H7 (cell line): ENCODE measurements around the gene PSPC1. TPM values are rescaled to one million over a fixed set of nuclear protein-coding genes. Genes with fewer than 3 reads are reported as not detected.
"Not testable (repeated sequence)": the region's sequence is repeated elsewhere in the genome, so short reads cannot be mapped to it uniquely, and the experiment has no call there.

ENCODE experiments used
- DNase-seq: peaks from one replicate; pipeline ENCODE4 v3.0.0; 2012
- H3K27me3 ChIP-seq: 2 replicates; pipeline ENCODE4 v1.6.0; 2011; ENCODE audit warnings: mild to moderate bottlenecking, low read length; ENCODE audit not compliant: control insufficient read depth, insufficient read depth
- H3K36me3 ChIP-seq: replicated peaks from 2 replicates; pipeline ENCODE4 v1.5.1; 2011; ENCODE audit warnings: low read length; ENCODE audit not compliant: control insufficient read depth, insufficient read depth
- H3K4me3 ChIP-seq: 2 replicates; pipeline ENCODE4 v1.5.1; 2011; ENCODE audit warnings: low read depth, mild to moderate bottlenecking, control low read depth, low read length, moderate library complexity; ENCODE audit not compliant: insufficient read depth
- total RNA-seq: library from RNA; depleted of rRNA; stranded (reverse); fragments of >200 nt; shearing (Covaris generic); gene quantifications from 2 replicates; pipeline ENCODE4 v1.2.3, GENCODE V29; 2014; rRNA removed

The PSPC1 gene, protein sequence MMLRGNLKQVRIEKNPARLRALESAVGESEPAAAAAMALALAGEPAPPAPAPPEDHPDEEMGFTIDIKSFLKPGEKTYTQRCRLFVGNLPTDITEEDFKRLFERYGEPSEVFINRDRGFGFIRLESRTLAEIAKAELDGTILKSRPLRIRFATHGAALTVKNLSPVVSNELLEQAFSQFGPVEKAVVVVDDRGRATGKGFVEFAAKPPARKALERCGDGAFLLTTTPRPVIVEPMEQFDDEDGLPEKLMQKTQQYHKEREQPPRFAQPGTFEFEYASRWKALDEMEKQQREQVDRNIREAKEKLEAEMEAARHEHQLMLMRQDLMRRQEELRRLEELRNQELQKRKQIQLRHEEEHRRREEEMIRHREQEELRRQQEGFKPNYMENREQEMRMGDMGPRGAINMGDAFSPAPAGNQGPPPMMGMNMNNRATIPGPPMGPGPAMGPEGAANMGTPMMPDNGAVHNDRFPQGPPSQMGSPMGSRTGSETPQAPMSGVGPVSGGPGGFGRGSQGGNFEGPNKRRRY
- total RNA-seq = 40.6 and 42.2 TPM in 2 replicates

DNA sequence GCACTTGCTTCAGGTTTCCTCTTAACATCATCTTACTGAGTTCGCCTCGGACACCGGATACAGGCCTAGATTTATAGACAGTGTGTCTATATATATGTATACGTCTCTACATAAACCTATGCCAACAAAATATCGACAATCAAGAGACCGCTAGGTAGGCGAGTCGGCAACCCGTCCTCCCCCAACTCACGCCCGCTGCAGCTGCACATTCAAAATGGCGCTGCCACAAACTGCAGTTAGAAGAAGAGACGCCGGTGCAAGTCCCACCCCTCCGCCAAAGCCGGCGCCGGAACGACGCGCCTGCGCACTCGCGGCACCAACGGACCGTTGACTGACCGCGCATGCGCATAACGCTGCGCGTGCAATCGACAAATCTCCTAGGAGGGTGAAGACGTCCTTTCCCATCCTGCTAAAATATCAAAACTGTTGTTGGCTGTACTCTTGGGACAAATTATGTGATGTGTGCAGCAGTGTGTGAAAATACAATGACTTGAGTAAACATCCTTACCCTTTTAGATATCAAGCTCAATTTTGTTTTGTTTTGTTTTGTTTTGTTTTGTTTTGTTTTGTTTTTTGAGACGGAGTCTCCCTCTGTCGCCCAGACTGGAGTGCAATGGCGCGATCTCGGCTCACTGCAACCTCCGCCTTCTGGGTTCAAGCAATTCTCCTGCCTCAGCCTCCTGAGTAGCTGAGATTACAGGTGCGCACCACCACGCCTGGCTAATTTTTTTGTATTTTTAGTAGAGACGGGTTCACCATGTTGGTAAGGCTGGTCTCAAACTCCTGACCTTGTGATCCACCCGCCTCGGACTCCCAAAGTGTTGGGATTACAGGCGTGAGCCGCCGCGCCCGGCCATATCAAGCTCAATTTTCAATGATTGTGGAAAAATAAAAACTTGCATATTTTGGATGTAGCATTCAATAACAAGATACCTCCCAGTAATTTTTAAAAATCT, at the start of gene PSPC1:
Gene PSPC1 (minus strand): TSS at position 219 of the 956 bp plus-strand sequence. CDS start 188 bp downstream, at position 31.
- H3K27me3 ChIP-seq, H3K36me3 ChIP-seq: not testable (repeated sequence)
- DNase-seq = peak; percentile 96
- peak within 1 kb of the TSS; percentile 100 for H3K4me3 ChIP-seq

DNA sequence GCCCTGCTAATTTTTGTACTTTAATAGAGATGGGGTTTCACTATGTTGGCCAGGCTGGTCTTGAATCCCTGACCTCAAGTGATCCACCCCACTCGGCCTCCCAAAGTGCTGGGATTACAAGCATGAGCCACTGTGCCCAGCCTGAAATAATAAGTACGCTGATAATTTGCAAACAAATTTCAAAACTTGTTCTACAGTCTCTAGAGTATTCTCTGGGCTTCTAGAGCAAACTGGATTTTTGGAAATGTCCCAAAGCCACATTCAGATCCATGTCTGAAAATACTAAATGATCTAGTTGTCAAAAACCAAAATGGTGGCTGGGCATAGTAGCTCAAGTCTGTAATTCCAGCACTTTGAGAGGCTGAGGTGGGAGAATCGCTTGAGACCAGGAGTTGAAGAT, 39.9 kb upstream of the PSPC1 start:
- Histone ChIP-seq H3K27me3 (no peaks in the 10 kb centered on the region), H3K36me3 (peaks cover 2% of the 10 kb centered on the region; the same call in 1 of the 2 replicates)
- DNase-seq = no peak

DNA sequence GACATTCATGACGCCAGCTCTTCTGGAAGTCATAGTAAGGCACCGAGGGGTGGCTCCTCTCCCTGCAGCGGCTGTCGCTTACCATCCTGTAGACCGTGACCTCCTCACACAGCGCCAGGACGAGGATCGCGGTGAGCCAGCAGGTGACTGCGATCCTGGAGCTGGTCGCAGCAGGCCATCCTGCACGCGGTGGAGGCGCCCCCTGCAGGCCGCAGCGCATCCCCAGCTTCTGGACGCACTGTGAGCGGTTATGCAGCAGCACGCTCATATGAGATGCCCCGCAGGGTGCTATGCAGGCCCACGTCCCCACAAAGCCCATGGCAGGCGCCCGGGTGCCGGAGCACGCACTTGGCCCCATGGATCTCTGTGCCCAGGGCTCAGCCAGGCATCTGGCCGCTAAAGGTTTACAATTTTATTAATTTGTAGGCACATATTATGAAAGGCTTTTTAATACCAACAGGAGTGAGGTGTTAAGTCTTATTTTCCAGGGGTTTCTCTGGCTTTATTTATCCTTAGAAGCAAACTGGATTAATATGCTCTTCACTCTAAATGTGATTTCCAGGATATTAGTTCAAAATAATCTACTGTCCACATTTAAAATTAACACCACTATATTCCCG, 35.6 kb upstream of the PSPC1 start:
- no peaks in the 10 kb centered on the region for H3K27me3 ChIP-seq
- no peak overlapping the region for H3K4me3 ChIP-seq
- DNase-seq = peak; percentile 89
- H3K36me3 ChIP-seq = peaks cover 2% of the 10 kb centered on the region; the same call in 1 of the 2 replicates

More for the DNA sequence above, 39.9 kb upstream of the PSPC1 start:
- no peak overlapping the region for H3K4me3 ChIP-seq

DNA sequence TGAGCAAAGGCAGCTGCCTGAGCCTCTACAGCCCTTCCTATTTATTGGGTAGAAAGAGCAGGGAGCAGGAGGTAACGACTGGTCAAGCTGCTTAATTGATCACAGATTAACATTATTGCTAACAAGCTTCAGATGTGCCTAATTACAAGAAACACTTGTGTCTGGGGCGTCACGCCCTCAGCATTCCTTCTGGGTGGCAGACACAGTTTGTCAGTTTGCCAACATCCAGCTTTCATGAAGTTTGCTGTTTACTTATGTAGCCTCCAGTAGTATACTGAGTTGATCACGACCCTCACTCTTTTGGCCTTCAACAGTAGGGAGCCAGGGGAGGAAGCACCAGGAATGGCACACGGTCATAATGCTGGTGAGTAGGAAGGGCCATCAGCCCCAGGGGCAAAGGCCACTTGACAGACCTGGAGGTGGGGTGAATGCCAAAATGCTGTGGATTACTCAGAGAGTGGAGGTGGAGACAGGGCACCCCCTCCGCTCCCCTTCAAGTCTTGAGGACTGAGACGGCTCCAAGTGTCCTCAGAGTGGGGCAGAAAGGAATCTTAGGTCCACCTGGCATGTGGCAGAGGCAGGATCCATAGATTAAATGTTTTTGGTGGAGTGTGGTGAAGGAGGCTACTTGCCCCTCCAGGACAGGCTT, 34.9 kb upstream of the PSPC1 start:
- peak; percentile 8 for DNase-seq
- H3K4me3 ChIP-seq = no peak overlapping the region
- H3K27me3 ChIP-seq = no peaks in the 10 kb centered on the region
- peaks cover 2% of the 10 kb centered on the region; the same call in 1 of the 2 replicates for H3K36me3 ChIP-seq

DNA sequence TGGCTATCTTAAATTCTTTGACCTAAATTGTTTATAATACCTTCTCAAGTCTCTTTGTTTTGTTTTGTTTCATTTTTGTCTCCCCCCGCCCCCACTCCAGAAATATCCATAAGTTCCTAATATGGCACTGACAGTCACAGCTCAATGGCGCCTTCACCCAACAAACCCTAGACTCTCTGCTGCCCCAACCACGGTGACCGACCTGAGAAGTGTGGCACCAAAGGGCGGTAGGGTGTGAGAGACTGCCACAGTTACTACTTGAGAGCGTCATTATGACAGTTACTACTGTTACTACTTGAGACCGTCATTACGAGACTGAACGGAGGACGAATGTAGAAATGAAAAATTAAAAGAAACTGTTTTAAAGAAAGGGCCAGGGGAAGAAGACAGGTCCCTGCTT, 34.4 kb upstream of the PSPC1 start:
- Histone ChIP-seq H3K4me3 (no peak overlapping the region), H3K27me3 (no peaks in the 10 kb centered on the region), H3K36me3 (peaks cover 2% of the 10 kb centered on the region; the same call in 1 of the 2 replicates)
- no peak for DNase-seq

DNA sequence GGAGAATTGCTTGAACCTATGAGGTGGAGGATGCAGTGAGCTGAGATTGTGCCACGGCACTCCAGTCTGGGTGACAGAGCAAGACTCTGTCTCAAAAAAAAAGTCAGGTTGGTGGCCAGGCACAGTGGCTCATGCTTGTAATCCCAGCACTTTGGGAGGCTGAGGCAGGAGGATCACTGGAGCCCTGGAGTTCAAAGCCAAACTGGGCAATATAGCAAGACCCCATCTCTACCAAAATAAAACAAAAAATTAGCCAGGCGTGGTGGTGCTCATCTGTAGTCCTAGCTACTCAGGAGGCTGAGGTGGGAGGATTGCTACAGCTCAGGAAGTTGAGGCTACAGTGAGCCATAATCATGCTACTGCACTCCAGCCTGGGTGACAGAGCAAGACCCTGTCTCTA, 33.1 kb upstream of the PSPC1 start:
- H3K36me3 ChIP-seq, DNase-seq, H3K27me3 ChIP-seq, H3K4me3 ChIP-seq: not testable (repeated sequence)

DNA sequence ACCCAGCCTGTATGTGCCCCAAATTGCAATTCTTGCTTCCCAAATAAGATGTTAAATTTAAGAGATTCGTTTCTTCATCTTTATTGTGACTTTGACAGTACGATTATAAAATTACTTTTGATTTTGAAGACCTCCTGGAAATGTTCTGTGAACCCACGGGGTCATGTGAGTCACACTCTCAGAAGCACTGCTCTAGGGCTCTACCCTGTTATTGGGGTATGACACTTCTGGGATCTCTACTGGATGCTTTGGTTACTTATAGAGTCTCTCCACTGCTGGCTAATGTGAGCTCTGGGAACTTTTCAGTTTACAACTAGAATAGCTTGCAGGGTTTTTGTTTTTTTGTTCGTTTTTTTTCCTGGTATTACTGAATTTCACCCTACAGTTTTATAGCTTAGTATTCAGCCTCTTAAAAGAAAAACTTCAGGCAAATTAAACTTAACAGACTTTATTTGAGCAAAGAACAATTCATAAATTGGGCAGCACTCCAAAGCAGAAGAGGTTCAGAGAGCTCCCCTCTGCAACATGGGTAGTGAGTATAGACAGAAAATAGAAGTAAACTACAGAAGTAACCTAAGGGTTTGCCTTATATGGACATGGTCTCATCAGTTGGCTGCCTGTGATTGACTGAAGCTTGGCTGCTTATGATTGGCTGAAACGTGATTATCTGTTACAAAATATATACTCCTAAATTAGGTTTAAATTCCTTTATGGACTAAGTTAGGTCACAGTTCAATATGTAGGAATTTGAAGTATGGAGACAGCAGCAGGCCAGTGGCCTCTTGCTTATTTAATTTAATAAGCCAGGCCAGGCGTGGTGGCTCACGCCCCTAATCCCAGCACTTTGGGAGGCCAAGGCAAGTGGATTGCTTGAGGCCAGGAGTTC, 28.5 kb upstream of the PSPC1 start:
- Histone ChIP-seq H3K4me3 (no peak overlapping the region), H3K27me3 (no peaks in the 10 kb centered on the region), H3K36me3 (no peaks in the 10 kb centered on the region)
- no peak for DNase-seq

DNA sequence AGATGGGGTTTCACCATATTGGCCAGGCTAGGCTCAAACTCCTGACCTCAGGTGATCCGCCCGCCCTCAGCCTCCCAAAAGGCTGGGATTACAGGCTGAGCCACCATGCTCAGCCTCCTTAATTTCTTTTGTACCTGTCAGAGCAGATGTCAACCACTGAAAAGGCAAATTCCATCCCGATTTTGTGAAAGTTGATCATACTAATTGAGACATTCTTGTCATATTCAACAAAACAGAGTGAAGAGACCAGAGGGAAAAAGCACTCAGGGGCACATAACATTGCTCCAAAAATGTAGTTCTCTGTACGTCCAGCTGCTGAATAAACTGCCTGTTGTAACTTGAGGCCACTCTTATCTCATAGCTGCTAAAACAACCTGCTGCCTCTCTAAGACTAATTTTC, 27.4 kb upstream of the PSPC1 start:
- Histone ChIP-seq H3K36me3 (no peaks in the 10 kb centered on the region), H3K4me3 (no peak overlapping the region), H3K27me3 (no peaks in the 10 kb centered on the region)
- DNase-seq = no peak

DNA sequence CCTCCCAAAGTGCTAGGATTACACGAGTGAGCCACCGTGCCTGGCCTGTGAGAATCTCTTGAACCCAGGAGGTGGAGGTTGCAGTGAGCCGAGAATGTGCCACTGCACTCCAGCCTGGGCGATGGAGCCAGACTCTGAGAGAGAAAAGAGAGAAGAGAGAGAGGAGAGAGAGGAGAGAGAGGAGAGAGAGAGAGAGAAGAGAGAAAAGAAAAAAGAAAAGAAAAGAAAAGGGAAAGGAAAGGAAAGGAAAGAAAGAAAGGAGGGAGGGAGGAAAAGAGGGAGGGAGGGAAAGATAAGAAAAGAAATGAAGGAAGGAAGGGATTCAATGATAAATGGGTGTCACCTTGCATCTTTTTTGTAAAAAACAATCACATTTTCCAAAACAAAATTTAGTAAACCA, 23.0 kb upstream of the PSPC1 start:
- Histone ChIP-seq H3K27me3 (no peaks in the 10 kb centered on the region), H3K4me3 (no peak overlapping the region), H3K36me3 (no peaks in the 10 kb centered on the region)
- no peak for DNase-seq

DNA sequence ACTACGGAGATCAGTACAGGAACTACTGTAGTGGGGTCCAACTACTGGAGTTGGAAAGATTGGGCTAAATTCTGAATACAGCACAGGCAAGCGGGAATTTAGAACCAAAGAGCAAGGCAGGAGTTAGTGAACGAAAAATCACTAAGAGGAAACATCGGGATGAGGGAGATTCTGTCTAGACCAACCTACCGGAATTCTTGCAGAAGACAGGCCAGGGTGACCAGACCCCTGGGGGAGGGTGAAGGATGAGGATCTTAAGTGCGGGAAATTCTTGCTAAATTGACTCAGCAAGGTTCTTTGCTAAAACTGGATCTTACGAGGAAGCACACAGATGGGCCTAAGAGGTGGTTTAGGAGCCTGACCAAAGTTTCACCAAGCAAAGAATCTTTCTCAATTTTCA, 13.2 kb upstream of the PSPC1 start:
- no peak overlapping the region for H3K4me3 ChIP-seq
- no peak for DNase-seq
- no peaks in the 10 kb centered on the region for H3K27me3 ChIP-seq
- H3K36me3 ChIP-seq = no peaks in the 10 kb centered on the region

DNA sequence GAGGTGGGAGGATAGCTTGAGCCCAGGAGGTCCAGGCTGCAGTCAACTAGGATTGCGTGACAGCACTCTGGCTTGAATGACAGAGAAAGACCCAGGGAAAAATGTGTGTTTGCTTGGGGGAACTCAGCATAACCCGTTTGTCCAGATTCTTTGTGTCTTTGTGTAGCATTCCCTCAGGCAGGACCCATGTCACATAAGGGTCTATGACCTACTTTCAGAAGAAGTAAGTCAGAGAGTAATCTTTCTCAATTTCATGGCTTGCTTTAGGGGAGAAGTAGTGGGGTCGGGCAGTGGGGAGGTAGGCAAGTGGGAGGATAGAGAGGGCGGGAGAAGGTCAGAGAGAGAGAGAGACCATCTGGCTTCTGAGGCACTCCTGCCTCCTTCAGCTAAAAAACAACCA, 11.9 kb upstream of the PSPC1 start:
- Histone ChIP-seq H3K4me3 (no peak overlapping the region), H3K27me3 (no peaks in the 10 kb centered on the region), H3K36me3 (no peaks in the 10 kb centered on the region)
- peak; percentile 35 for DNase-seq

DNA sequence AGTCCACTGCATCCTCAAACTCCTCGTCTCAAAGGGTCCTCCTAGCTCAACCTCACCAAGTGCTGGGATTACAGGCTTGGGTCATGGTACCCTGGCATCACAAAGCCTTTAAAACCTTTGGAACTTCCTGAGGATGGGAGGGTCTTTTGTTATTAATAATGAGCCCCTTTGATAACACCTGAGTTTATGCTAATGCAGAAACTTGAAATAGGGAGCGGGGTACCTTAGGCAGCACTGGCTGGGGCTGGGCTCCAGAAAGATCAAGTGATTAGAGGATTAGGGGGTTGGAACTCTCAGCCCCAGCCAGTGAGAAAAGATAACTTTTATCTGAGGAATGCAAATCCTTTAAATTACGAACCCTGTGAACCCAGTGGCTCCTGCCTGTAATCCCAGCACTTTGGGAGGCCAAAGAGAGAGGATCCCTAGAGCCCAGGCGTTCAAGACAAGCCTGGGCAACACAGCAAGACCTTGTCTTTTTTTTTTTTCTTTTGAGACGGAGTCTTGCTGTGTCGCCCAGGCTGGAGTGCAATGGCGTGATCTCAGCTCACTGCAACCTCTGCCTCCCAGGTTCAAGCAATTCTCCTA, 9.3 kb upstream of the PSPC1 start:
- Histone ChIP-seq H3K36me3 (no peaks in the 10 kb centered on the region), H3K4me3 (no peak overlapping the region), H3K27me3 (no peaks in the 10 kb centered on the region)
- DNase-seq = peak; percentile 44
